GM21786 (cell line): ENCODE measurements around the gene GRIK5.
"Not testable (repeated sequence)": the region's sequence is repeated elsewhere in the genome, so short reads cannot be mapped to it uniquely, and the experiment has no call there.

ENCODE experiments used
- ATAC-seq: cut with Tn5 transposase; IDR thresholded peaks from one replicate; pipeline ENCODE4 v1.9.1; 2021; ENCODE audit not compliant: unreplicated experiment

Gene GRIK5

DNA sequence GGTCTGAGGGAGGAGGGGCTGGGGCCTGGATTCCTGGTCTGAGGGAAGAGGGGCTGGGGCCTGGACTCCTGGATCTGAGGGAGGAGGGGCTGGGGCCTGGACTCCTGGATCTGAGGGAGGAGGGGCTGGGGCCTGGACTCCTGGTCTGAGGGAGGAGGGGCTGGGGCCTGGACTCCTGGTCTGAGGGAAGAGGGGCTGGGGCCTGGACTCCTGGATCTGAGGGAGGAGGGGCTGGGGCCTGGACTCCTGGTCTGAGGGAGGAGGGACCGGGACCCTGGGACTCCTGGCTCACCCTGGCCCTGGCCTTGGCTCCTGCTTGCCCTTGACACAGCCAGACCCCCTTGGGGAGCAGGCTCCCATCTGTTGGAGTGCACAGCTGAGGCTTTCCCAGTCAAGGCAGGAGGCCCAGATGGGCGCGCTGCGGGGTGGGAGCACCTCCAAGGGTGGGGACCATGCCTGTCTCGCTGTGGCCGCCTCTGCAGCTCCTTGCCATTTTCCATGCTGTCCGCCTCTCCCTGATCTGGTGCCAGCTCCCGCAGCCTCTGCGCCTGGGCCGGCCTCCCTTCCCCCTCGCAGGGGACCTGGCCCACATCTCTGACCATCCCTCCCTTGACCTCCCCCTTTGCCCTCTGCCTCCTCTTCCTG lies 78.0 kb downstream of the GRIK5 start:
- not testable (repeated sequence) for ATAC-seq

DNA sequence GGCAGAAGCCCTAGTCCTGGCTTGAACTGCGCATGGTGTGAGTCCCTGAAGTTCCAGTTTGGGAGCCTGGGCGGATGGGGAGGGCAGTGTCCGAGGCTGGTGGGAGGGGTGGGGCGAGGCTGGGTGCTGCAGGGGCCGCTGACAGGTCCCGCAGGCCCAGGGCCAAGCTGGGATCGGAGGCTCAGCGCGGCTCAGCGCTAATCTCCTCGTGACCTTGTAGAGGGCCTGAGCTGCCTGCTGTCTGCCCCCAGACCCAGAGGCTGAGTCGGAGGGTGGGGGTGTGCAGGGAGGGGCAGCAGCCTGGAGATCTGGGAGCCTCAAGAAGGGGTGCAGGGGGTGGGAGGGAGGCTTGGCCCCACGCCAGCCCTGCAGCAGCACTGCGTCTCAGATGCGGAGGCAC lies 79.0 kb downstream of the GRIK5 start:
- ATAC-seq: no peak

DNA sequence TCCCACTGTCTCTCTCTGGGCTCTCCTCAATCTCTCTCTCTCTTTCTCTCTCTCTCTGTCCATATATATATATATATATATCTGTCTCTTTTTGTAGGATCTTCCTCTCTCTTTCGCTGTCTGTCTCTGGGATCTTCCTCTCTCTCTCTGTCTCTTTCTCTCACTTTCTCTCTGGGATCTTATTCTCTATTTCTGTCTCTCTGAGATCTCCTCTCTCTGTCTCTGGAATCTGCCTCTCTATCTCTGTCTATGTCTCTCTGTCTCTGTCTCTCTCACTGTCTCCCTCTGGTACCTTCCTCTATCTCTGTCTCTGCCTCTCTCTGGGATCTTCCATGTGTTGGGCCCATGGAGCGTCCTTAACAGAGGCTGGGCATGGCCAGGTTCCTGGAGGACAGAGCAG lies 79.4 kb downstream of the GRIK5 start:
- ATAC-seq: no peak

DNA sequence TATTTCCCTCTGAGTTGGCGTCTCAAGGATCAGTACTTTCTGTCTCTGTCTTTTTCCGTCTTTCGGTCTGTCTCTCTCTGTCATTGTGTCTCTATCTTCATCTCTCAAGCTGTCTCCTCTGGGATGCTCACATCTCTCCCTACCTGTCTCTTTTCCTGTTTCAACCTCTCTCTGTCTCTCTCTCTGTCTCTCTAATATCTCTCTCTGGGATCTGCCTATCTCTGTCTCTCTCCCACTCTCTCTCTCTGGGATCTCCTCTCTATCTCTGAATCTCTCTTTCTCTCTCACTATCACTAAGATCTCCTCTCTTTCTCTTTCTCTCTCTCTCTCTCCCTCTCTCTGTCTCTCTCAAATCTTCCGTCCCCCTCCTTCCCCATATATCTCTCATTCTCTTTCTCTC lies 80.0 kb downstream of the GRIK5 start:
- no peak for ATAC-seq

DNA sequence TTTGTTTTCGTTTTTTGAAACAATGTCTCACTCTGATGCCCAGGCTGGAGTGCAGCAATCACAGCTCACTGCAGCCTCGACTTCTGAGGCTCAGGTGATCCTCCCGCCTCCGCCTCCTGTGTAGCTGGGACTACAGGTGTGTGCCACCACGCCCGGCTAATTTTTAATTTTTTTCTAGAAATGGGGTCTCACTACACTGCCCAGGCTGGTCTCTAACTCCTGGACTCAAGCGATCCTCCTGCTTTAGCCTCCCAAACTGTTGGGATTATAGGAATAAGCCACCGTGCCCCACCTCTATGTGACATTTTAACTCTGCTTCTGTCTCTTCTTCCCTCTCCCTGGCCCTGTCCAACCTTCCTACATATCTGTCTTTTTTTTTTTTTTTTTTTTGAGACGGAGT lies 81.1 kb downstream of the GRIK5 start:
- no peak for ATAC-seq

DNA sequence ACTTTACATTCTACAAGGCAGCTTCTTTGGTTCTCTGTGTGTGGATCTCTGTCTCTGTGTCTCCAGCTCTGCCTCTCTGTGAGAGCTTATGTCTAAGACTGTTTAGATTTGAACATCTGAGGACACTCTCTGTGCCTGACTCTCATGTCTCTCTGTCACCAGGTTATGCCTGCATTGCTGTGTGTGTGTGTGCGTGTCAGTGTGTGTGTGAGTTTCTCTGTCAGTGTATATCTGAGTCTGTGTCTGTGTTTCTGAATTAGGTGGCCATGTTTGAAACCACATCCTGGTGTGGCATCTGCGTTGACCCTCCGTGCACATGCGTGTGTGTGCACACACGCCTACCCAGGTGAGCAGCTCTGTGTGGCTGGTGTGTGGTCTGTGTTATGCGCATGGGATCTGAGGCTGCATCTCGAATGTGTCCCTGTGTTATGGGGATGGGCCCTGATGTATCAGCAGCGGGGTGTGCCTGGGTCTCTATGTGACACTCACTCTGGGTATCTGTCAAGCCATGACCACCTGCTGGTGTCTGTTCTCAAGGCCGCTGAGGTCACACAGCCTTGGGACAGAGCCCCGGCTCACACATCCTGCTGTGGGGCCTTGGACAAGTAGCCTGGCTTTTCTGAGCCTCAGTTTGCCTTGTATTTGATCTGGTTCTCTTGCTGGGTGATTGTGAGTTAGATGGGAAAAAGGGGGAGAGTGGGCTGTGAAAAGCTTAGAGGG lies 82.7 kb downstream of the GRIK5 start:
- no peak for ATAC-seq

DNA sequence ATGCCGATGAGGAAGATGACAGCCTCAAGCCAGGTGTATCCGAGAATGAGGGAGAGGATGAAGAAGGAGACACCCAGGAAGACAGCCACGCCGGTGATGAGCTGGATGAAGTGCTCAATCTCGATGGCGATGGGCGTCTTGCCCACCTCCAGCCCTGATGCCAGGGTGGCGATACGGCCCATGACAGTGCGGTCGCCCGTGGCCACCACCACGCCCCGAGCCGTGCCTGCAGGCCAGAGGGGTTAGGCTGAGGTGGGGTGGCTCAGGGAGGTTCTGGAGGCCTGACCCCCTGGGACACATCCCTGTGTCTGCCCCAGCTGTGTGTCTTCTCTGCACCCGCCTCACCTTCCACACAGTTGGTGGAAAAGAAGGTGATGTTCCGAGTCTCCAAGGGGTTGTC lies 85.0 kb downstream of the GRIK5 start:
- ATAC-seq: no peak

DNA sequence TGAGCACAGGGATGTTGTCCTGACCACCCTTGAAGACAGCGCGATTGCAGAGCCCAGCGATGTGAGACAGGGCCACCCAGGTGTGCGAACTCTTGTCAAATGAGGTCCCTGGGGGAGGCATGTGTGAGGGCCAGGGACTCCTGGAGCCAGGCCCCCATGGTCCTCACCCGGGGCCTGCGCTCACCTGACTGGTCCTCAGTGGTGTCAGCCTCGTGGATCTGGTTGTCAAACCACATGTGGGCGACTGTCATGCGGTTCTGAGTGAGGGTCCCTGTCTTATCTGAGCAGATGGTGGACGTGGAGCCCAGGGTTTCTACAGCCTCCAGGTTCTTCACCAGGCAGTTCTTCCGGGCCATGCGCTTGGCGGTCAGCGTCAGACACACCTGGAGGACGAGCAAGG lies 88.3 kb downstream of the GRIK5 start:
- ATAC-seq: no peak

DNA sequence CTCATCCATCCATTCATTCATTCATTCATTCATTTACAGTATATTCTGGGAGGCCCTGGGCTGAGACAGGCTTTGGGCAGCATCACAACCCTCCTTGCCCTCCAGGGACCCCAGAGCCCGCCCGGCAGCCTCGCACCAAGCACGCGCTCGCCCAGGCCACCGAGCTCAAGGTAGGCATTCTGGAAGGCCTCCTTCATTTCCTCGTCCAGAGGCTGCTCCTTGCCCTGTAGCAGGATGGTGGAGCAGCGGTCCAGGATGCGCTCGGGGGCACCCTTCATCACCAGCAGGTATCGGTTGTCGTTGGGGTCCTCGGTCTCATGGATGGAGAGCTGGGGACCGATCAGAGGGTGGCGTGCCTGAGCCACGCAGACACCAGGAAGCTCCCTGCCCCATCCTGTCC lies 91.5 kb downstream of the GRIK5 start:
- ATAC-seq: no peak

DNA sequence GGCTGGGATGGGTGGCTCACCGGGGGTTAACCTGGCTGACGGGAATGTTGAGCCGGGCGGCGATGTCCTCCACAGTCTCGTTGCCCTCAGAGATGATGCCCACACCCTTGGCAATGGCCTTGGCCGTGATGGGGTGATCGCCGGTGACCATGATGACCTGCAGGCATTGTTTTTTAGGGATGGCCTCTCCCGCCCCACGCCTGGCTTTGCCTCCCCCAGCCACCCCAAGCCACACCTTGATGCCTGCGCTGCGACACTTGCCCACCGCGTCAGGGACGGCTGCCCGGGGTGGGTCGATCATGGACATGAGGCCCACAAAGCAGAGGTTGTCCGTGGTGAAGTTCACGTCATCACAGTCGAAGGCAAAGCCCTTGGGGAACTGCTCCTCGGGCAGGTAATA lies 92.1 kb downstream of the GRIK5 start:
- no peak for ATAC-seq

DNA sequence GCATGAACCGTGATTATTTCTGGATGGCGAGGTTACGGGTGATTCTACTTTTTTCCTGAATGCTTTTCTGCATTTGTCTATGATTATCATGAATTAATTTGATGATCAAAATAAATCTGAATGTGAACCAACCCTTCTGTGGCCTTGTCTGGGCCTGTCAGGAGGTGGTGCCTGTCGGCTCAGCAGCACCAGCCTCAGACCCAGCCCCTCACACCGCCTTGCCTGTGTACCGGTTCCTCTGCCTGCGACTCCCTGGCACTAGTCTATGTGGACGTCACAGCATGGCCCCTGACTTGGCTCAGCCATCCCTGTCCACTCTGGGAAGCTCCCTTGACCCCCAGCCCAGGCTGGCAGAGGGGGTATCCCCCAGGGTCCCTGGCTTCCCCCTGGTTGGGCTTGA lies 95.4 kb downstream of the GRIK5 start:
- ATAC-seq: no peak

DNA sequence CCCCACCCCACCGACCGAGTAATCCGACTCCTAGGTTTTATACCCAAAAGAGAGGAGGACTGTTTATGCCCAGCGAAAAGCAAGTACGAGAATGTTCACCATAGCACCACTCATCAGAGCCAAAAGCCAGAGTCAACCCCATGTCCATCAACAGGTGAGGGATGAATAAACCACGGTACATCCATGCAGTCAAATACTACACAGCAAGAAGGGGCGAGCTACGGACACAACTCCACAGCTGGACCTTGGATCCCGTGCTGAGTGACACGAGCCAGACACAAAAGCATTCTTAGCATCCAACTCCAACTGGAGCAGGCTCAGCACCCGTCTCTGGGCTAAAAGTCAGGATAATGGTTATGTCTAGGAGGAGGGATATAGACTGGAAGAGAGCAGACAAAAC lies 98.6 kb downstream of the GRIK5 start:
- ATAC-seq: no peak

DNA sequence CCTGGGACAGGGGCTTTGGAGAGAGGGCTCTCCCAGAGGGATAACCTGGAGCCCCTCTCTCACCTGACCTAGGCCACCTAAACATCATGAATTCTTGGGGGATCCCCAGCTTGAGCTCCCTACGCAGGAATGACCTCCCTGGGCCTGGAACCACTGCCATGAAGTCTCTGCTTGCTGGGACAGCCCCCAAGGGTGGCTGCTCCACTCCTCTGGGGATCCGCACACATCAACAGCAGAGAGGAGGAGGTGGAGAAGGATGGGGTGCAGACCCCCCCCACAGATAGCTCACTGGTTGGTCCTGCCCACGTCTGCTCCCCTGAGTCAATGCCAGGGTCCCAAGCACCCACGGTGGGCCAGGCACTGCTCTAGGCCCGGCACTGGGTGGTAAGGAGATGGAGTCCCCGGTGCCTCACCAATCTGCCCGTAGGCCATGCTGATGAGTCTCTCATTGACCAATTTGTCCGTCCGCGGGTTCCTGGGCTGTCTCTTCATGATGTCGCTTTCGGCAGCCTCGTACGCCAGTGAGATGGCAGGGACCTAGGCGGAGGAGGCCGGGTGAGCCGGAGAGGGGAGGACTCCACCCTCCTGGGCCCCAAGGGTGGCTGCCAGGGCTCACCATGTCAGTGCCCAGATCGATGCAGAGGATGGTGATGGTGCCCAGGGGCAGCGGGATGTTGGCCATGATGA lies 100.1 kb downstream of the GRIK5 start:
- no peak for ATAC-seq

DNA sequence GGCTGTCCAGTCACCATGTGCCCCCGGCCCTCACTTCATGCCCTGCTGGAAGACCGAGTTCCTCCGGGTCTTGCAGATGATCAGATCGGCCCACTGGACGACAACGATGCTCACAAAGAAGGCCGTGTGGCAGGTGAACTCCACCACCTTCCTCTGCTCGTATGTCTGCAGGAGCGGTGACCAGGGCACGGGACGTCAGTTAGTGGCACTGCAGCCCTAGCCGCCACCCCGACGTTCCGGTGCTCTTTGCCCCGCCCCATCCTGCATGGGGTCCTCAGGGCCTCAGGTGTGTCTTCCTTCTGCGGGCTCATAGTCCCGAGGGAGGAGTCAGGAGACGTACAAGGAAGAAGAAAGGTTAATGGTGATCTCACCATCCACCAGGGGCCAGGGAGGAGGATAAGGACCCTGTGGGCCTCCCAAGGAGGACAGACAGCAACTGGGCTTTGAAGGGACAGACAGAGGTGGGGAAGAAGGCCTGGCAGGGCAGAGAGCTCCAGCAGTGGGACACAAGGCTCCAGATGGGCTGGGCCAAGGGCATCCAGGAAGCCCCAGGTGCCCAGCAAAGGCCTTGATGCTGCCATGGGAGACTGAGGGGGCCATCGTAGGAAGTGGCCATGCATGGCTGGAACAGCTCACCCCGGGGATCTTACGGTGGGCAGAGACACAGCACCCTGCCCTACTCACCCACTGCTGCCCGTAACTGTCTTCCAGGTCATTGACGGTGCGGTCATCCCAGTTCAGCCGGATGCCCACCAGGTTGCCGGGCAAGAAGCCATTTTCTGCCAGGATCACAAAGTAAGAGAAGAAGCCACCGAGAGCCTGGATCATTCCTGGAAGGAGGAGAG lies 101.0 kb downstream of the GRIK5 start:
- ATAC-seq: no peak

DNA sequence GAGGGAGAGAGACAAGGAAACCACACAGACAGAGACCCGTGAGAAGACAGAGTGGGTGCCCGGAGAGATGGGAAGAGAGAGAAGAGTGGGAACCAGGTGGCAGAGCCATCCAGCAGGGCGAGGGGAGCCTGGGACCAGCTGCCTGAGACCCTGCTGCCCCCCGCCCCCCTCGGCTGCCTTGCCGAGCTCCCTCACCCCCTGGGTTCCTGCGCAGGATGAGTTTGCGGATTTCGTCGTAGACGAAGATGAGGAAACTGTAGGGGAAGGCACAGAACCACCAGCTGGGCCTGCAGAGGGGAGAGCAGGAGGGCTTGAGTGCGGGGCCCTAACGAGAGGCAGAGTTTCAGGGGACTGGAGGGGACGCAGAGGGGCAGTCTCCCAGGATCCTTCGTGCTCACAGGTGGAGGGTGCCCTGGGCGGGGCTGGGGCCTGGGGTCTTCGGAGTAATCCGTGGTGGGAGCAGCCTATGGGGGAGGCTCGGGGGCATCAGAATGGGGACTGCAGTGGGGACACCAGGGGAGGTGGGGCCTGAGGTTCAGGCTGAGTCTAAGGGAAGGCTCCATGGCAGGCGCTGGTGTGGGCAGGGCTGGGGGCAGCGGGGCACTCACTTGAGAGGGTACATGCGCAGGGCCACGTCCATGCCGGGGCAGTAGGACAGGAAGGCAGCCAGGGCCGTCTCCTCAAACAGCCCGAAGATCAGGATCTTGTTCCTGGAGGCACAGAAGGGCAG lies 102.8 kb downstream of the GRIK5 start:
- ATAC-seq: no peak

DNA sequence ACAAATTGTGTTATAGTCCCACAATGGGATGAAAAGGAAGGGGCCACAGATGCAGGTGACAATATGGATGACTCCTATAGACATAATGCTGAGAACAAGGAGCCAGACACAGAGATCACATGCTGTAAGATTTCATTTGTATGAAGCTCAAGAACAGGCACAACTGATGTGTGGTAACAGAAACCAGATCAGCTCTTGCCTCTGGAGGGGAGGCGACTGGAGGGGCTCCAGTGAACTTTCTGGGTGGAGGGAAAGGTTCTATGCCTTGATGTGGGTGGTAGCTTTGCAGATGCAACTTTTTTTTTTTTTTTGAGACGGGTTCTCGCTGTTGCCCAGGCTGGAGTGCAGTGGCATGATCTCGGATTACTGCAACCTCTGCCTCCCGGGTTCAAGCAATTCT lies 104.9 kb downstream of the GRIK5 start:
- ATAC-seq: no peak

DNA sequence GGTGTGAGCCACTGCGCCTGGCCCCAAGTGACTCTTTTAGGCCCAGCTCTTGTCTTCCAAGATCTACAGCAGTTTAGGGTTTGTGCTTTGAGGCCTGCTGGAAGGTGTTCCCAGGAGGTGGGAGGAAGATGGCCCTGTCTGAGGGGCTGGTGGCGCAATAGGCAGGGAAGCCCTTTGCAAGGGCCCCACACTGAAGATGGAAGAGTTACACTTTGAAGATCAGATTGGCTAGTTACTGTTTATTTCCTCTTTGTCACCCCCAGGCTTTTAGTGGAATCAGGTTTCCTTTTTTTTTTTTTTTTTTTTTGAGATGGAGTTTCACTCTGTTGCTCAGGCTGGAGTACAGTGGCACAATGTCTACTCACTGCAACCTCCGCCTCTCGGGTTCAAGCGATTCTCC lies 109.0 kb downstream of the GRIK5 start:
- ATAC-seq: no peak

DNA sequence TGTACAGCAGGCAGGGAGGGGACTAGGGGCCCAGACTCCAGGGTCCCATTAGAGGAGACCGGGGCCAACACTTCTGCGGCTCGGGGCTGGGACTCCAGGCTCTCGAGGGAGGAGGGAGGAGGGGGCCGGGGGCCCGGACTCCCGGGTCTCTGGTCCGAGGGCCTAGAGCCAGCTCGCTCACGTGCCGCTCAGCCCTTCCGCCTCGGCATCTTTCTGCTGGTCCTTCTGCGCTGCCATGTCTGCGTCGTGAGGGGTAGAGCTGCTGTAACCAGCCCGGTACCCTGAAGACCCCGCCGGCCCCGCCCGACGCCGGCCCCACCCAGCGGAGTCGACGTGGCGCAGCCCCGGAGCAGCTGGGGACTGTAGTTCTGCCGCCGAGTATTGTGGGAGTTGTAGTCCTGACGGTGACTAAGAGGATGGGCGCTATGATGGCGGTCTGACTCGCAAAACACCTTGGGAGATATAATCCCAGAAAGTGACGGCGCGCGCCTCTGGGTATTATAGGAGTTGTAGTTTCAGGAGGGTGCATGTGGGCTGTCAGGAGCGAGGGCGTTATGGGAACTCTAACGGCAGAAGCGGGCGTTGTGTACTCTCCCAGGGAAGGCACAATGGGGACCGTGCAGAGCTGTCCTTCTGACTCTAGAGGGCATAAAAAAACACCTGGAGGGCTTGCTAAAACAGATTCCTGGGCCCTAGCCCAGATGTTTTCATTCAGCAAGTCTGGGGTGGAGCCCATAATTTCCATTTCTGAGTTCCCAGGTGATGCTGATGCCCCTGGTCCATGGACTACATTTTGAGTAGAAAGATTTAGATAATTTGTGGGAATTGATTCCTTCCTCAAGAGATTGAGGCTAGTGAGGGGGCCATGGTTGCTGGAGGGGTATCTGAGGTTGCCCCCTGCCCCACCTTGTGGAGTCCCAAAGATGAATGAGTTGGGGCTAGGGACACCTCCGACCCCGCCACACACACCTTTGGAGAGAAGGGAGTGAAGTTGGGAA lies 110.7 kb downstream of the GRIK5 start, which contains the start of gene RABAC1:
Gene RABAC1, minus strand, starts transcription at position 266 of the 998 bp plus-strand sequence. Its CDS starts 29 bp downstream, at position 237.
- peak; percentile 89 for ATAC-seq

DNA sequence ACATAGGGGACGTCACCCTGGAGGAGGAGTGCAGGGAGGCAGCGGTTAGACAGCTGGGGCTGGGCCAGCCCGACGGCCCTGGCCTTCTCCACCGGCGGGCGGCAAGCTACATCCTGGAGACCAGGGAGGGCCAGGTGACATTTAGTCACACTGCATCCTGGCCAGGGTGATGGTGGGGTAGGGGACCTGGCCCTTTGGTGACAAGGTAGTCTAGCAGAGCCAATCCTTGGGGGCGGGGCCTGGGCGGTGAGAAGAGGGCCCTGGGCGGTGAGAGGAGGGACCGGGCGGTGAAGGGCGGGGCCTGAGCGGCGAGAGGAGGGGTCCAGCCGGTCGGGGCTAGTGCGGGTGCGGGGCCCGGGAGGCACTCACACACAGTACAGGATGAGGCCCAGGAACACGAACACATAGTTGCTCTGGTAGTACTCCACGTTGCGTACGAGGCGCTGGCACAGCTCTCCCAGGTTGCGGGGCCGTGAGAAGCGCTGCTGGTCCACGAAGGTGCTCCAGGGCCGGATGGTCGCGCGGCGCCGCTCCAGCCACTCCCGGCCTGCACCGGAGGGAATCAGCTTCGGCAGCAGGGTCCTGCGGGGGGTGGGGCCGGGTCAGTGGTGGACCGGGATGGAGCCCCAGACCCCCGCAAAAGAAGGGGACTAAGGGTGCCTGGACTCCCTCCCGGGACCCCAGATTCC lies 111.5 kb downstream of the GRIK5 start:
- no peak for ATAC-seq
